OCI-LY7 (cell line): ENCODE data around the gene GARRE1. TPM values are rescaled to one million over a fixed set of nuclear protein-coding genes. Genes with fewer than 3 reads are reported as not detected.

ENCODE experiments used
- BruUV-seq: library from RNA; stranded (reverse); fragments of 400-500 nt; replicated peaks from 2 replicates; lab custom pipeline; 2021; lab: Mats Ljungman, UMichigan
- CTCF ChIA-PET: fragments of 300-600 bp; sonication (Branson Sonifier 250); formaldehyde crosslinking; loops from one replicate; lab custom pipeline; 2022; ENCODE audit warnings: antibody characterized with exemption; ENCODE audit not compliant: unreplicated experiment; lab: Charles Lee
- POLR2A ChIA-PET: fragments of 300-600 bp; sonication (Branson Sonifier 250); formaldehyde crosslinking; loops from one replicate; lab custom pipeline; 2022; ENCODE audit warnings: antibody characterized with exemption; lab: Charles Lee
- DNase-seq: peaks from one replicate; pipeline ENCODE4 v3.0.0-alpha.2; 2015; ENCODE audit warnings: low spot score
- H2AFZ ChIP-seq: fragments of 200-600 bp; sonication (generic), shearing (Covaris generic); 2 replicates; pipeline ENCODE4 v1.6.1; 2014; ENCODE audit warnings: mild to moderate bottlenecking, antibody characterized with exemption, low read length, moderate library complexity
- H3K27ac ChIP-seq: fragments of 200-600 bp; sonication (generic); 2 replicates; pipeline ENCODE4 v1.5.1; 2014; ENCODE audit warnings: mixed run types, low read depth, mild to moderate bottlenecking, moderate library complexity, low read length, inconsistent platforms; ENCODE audit not compliant: poor library complexity, severe bottlenecking
- H3K36me3 ChIP-seq: fragments of 200-600 bp; sonication (generic); 2 replicates; pipeline ENCODE4 v1.6.1; 2014; ENCODE audit warnings: mild to moderate bottlenecking, antibody characterized with exemption, low read length, moderate library complexity, mixed read lengths; ENCODE audit not compliant: insufficient read depth
- H3K4me1 ChIP-seq: fragments of 200-600 bp; sonication (generic); 2 replicates; pipeline ENCODE4 v1.5.1; 2014; ENCODE audit warnings: mild to moderate bottlenecking, low read length; ENCODE audit not compliant: insufficient read depth, poor library complexity, severe bottlenecking
- H3K4me2 ChIP-seq: fragments of 200-600 bp; sonication (generic); 2 replicates; pipeline ENCODE4 v1.6.1; 2014; ENCODE audit warnings: mild to moderate bottlenecking, low read length
- H3K4me3 ChIP-seq: fragments of 200-600 bp; sonication (generic); 2 replicates; pipeline ENCODE4 v1.5.1; 2014; ENCODE audit warnings: mild to moderate bottlenecking, low read depth, low read length; ENCODE audit not compliant: poor library complexity, severe bottlenecking
- H3K79me2 ChIP-seq: fragments of 200-600 bp; sonication (generic); 2 replicates; pipeline ENCODE4 v1.6.1; 2016; ENCODE audit warnings: low read depth, mild to moderate bottlenecking, low read length, moderate library complexity, mixed read lengths; ENCODE audit not compliant: insufficient read depth
- H3K9me2 ChIP-seq: fragments of 200-600 bp; sonication (generic); 2 replicates; pipeline ENCODE4 v1.6.1; 2016; ENCODE audit warnings: mild to moderate bottlenecking, low read length, mixed read lengths; ENCODE audit not compliant: insufficient read depth
- H3K9me3 ChIP-seq: fragments of 200-600 bp; sonication (generic); 2 replicates; pipeline ENCODE4 v1.6.1; 2014; ENCODE audit warnings: mild to moderate bottlenecking, mixed run types, low read length, mixed read lengths
- H4K20me1 ChIP-seq: fragments of 200-600 bp; sonication (generic); 2 replicates; pipeline ENCODE4 v1.6.1; 2014; ENCODE audit warnings: mild to moderate bottlenecking, antibody characterized with exemption, low read length, moderate library complexity, mixed read lengths; ENCODE audit not compliant: insufficient read depth
- CTCF ChIP-seq: fragments of 200-600 bp; sonication (generic); conservative IDR thresholded peaks from 2 replicates; pipeline ENCODE4 v1.5.1; 2014; ENCODE audit warnings: mild to moderate bottlenecking, antibody characterized with exemption, low read length, moderate library complexity, mixed read lengths
- EZH2phosphoT487 ChIP-seq: fragments of 200-600 bp; sonication (generic); IDR thresholded peaks from 2 replicates; pipeline ENCODE4 v1.6.1; 2018; ENCODE audit warnings: low read depth, borderline replicate concordance, mild to moderate bottlenecking, mixed run types, antibody characterized with exemption, low read length, moderate library complexity, mixed read lengths
- intact Hi-C: fragments of 100-400 bp; cut with micrococcal nuclease; formaldehyde crosslinking; loops from one replicate; pipeline ENCODE4 v1.10.0; 2022; ENCODE audit not compliant: unreplicated experiment
- total RNA-seq, 2 experiments: library from RNA; depleted of rRNA in 1 of 2; stranded (reverse); fragments of >200 nt in 1 of 2; shearing (Covaris generic) in 1 of 2; gene quantifications; 2 replicates each; pipeline ENCODE4 v1.2.3, GENCODE V29; 2014 to 2022

The GARRE1 gene
- total RNA-seq, 2 experiments from 2014 or later: 15.4 to 18.8 TPM

DNA sequence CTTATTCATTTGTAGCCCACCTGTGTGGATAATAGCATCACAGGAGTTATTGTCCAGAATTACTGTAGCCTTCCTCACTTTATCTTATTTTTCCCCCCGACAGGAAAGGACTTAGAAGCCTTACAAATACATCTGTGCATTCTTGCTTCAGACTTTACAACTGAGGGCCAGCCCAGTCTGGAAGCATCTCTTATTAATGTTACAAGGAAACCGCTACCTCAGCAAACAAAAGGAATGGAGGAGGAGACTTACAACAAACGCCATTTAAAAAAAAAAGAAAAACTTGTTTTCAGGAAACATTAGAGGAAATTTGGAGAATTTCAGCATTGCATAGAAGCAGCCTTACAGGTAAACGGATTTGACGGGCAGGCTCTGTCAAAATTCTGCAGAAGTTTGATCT is 45.2 kb downstream of the GARRE1 start:
- no peaks in the 10 kb centered on the region for H3K9me3 ChIP-seq
- H3K4me2 ChIP-seq: no peak overlapping the region
- H4K20me1 ChIP-seq: no peaks in the 10 kb centered on the region
- no peak for TF ChIP-seq EZH2phosphoT487
- no peak for TF ChIP-seq CTCF
- H3K36me3 ChIP-seq: peaks cover 15% of the 10 kb centered on the region; the same call in 1 of the 2 replicates
- no TSS peak for BruUV-seq
- no peaks in the 10 kb centered on the region for H3K4me1 ChIP-seq
- intact Hi-C loops: no loop called here
- no peaks in the 10 kb centered on the region for H3K9me2 ChIP-seq
- no peak for DNase-seq
- no peak overlapping the region for H3K4me3 ChIP-seq
- H2AFZ ChIP-seq: no peak overlapping the region
- no peaks in the 10 kb centered on the region for H3K79me2 ChIP-seq
- ChIA-PET CTCF (no interaction called here), POLR2A (no interaction called here)
- H3K27ac ChIP-seq: no peak overlapping the region

GRCh38 chr19:34300380-34300779 is 46.0 kb downstream of the GARRE1 start:
- TF ChIP-seq CTCF (no peak), EZH2phosphoT487 (no peak)
- no TSS peak for BruUV-seq
- ChIA-PET CTCF (no interaction called here), POLR2A (no interaction called here)
- H3K79me2 ChIP-seq: no peaks in the 10 kb centered on the region
- H3K9me2 ChIP-seq: no peaks in the 10 kb centered on the region
- no peak overlapping the region for H3K4me2 ChIP-seq
- peaks cover 20% of the 10 kb centered on the region; the same call in 1 of the 2 replicates for H3K36me3 ChIP-seq
- no peak overlapping the region for H3K27ac ChIP-seq
- peaks cover under 1% of the 10 kb centered on the region for H3K4me1 ChIP-seq
- intact Hi-C loops: no loop called here
- H2AFZ ChIP-seq: no peak overlapping the region
- H3K4me3 ChIP-seq: no peak overlapping the region
- no peak for DNase-seq
- no peaks in the 10 kb centered on the region for H3K9me3 ChIP-seq
- no peaks in the 10 kb centered on the region for H4K20me1 ChIP-seq

- no peak overlapping the region for H3K4me3 ChIP-seq
- no TSS peak for BruUV-seq
- DNase-seq: no peak
- TF ChIP-seq EZH2phosphoT487 (no peak), CTCF (no peak)
- no peak overlapping the region for H2AFZ ChIP-seq
- no peaks in the 10 kb centered on the region for H3K9me3 ChIP-seq
- H3K9me2 ChIP-seq: no peaks in the 10 kb centered on the region
- no peak overlapping the region for H3K4me2 ChIP-seq
- H3K79me2 ChIP-seq: no peaks in the 10 kb centered on the region
- no peaks in the 10 kb centered on the region for H4K20me1 ChIP-seq
- peaks cover 7% of the 10 kb centered on the region for H3K4me1 ChIP-seq
- H3K36me3 ChIP-seq: peaks cover 26% of the 10 kb centered on the region; the same call in 1 of the 2 replicates
- ChIA-PET CTCF (no interaction called here), POLR2A (interaction anchor here (0.7 to 1.7 kb wide), 3 partner anchors 10 to 130 kb away, joined by 3 to 4 read pairs (median 4); no protein-coding TSS in a partner anchor)
- H3K27ac ChIP-seq: no peak overlapping the region
- intact Hi-C loops: no loop called here
Measured at GRCh38 chr19:34300962-34301361, 46.6 kb downstream of the GARRE1 start.

Other genes starting within 250 kb of the GARRE1 start
- gene LSM14A, start 82.0 kb upstream of the GARRE1 start, total RNA-seq (2014; rRNA removed; shearing (Covaris generic)): 151 and 182 TPM in 2 replicates
- gene LSM14A, start 82.0 kb upstream of the GARRE1 start, total RNA-seq (2022): 189 and 234 TPM in 2 replicates
- 104 and 111 TPM in 2 replicates for gene GPI, start 110.6 kb downstream of the GARRE1 start, total RNA-seq (2014; rRNA removed; shearing (Covaris generic))
- 207 and 218 TPM in 2 replicates for gene GPI, start 110.6 kb downstream of the GARRE1 start, total RNA-seq (2022)
- gene PDCD2L, start 149.8 kb downstream of the GARRE1 start, total RNA-seq (2014; rRNA removed; shearing (Covaris generic)): 22.4 and 30.0 TPM in 2 replicates
- 22.6 and 27.5 TPM in 2 replicates for gene PDCD2L, start 149.8 kb downstream of the GARRE1 start, total RNA-seq (2022)
- gene UBA2, start 173.8 kb downstream of the GARRE1 start, total RNA-seq (2014; rRNA removed; shearing (Covaris generic)): 308 and 460 TPM in 2 replicates
- 209 and 233 TPM in 2 replicates for gene UBA2, start 173.8 kb downstream of the GARRE1 start, total RNA-seq (2022)
- gene WTIP, start 227.2 kb downstream of the GARRE1 start, total RNA-seq (2014; rRNA removed; shearing (Covaris generic)): 0.67 and 1.4 TPM in 2 replicates
- gene WTIP, start 227.2 kb downstream of the GARRE1 start, total RNA-seq (2022): 1.5 TPM in 2 replicates